Keratinocyte (primary cell): Measurements from ENCODE around the gene MTIF2. TPM values are rescaled to one million over a fixed set of nuclear protein-coding genes. Genes with fewer than 3 reads are reported as not detected.

ENCODE experiments used
- DNase-seq: peaks from one replicate; pipeline ENCODE4 v3.0.0-alpha.2; 2011; ENCODE audit warnings: low read depth, missing footprints, low spot score
- FAIRE-seq: peaks from 2 replicates; lab custom pipeline; 2011; peaks lifted over from hg19 to GRCh38; lab: Jason Lieb, UNC
- H2AFZ ChIP-seq: 2 replicates; pipeline ENCODE4 v1.6.0; 2012; ENCODE audit warnings: low read length, control low read depth, inconsistent platforms; ENCODE audit not compliant: control insufficient read depth
- H3K27ac ChIP-seq: 2 replicates; pipeline ENCODE4 v1.5.1; 2011; ENCODE audit warnings: low read length; ENCODE audit not compliant: control insufficient read depth, insufficient read depth
- H3K27me3 ChIP-seq: 3 replicates; pipeline ENCODE4 v1.6.0; 2011; ENCODE audit warnings: low read length; ENCODE audit not compliant: control insufficient read depth, insufficient read depth; ENCODE audit errors: extremely low read depth
- H3K36me3 ChIP-seq, 2 experiments: 2 replicates in 1 of 2; 3 replicates in 1 of 2; pipeline ENCODE4 v1.5.1; 2011; ENCODE audit warnings: low read length in 2 of 2, mild to moderate bottlenecking in 1 of 2; ENCODE audit not compliant: control insufficient read depth in 2 of 2, insufficient read depth in 2 of 2; ENCODE audit errors: extremely low read depth in 1 of 2
- H3K4me1 ChIP-seq: 3 replicates; pipeline ENCODE4 v1.5.1; 2011; ENCODE audit warnings: low read length; ENCODE audit not compliant: control insufficient read depth, insufficient read depth; ENCODE audit errors: extremely low read depth
- H3K4me2 ChIP-seq: 3 replicates; pipeline ENCODE4 v1.6.0; 2011; ENCODE audit warnings: low read depth, low read length; ENCODE audit not compliant: control insufficient read depth, insufficient read depth; ENCODE audit errors: extremely low read depth
- H3K4me3 ChIP-seq, 3 experiments: fragments of 200-600 bp in 1 of 3; sonication (generic) in 1 of 3; 2 replicates in 2 of 3; 3 replicates in 1 of 3; pipeline ENCODE4 v1.5.1; 2011 to 2016; ENCODE audit warnings: low read length in 3 of 3, mild to moderate bottlenecking in 3 of 3, control low read depth in 2 of 3, inconsistent platforms in 1 of 3, low read depth in 1 of 3, mixed read lengths in 1 of 3, mixed run types in 1 of 3, moderate library complexity in 1 of 3; ENCODE audit not compliant: control insufficient read depth in 2 of 3, insufficient read depth in 2 of 3; ENCODE audit errors: extremely low read depth in 1 of 3
- H3K79me2 ChIP-seq: 2 replicates; pipeline ENCODE4 v1.6.0; 2012; ENCODE audit warnings: low read length; ENCODE audit not compliant: control insufficient read depth, insufficient read depth
- H3K9ac ChIP-seq: 3 replicates; pipeline ENCODE4 v1.6.0; 2011; ENCODE audit warnings: low read length; ENCODE audit not compliant: control insufficient read depth, insufficient read depth; ENCODE audit errors: extremely low read depth
- H3K9me1 ChIP-seq: 3 replicates; pipeline ENCODE4 v1.6.0; 2011; ENCODE audit warnings: low read length; ENCODE audit not compliant: control insufficient read depth, insufficient read depth; ENCODE audit errors: extremely low read depth
- H3K9me3 ChIP-seq: 2 replicates; pipeline ENCODE4 v1.5.1; 2012; ENCODE audit warnings: low read depth, low read length; ENCODE audit not compliant: control insufficient read depth
- H4K20me1 ChIP-seq: 3 replicates; pipeline ENCODE4 v1.6.0; 2011; ENCODE audit warnings: low read length; ENCODE audit not compliant: control insufficient read depth, insufficient read depth; ENCODE audit errors: extremely low read depth
- CTCF ChIP-seq, 3 experiments: IDR thresholded peaks in 1 of 3; conservative IDR thresholded peaks in 1 of 3; optimal IDR thresholded peaks in 1 of 3; 2 replicates in 2 of 3; 3 replicates in 1 of 3; pipeline versions ENCODE3 to v1.5.1; 2011; ENCODE audit warnings: low read length in 3 of 3, mild to moderate bottlenecking in 3 of 3, moderate library complexity in 2 of 3, control low read depth in 1 of 3, inconsistent platforms in 1 of 3; ENCODE audit not compliant: insufficient read depth in 2 of 3; ENCODE audit errors: extremely low read depth in 1 of 3
- EZH2 ChIP-seq: IDR thresholded peaks from one replicate; pipeline ENCODE4 v1.6.1; 2012; ENCODE audit warnings: inconsistent platforms, mild to moderate bottlenecking, low read length, moderate library complexity
- dilution Hi-C: fragments of 300-500 bp; cut with MboI; formaldehyde crosslinking; loops from one replicate; pipeline ENCODE4 v1.7.0; 2020; ENCODE audit warnings: low sequenced_read_pairs; ENCODE audit not compliant: extremely low pct_ligation_motif_present
- polyA plus RNA-seq, 5 experiments: library from polyadenylated mRNA; depleted of rRNA in 3 of 5; stranded (reverse) in 3 of 5; stranded (forward) in 1 of 5; unstranded in 1 of 5; fragments of >200 nt; gene quantifications; 1 replicate in 1 of 5; 2 replicates in 3 of 5; 3 replicates in 1 of 5; pipeline versions ENCODE4 v1.2.1 to v1.2.3, GENCODE V29; 2011 to 2012; ENCODE audit warnings: missing spikeins in 2 of 5, low read depth in 1 of 5, low replicate concordance in 1 of 5

MTIF2 gene
- polyA plus RNA-seq, 1 donor (not counting 4 experiments of a cell fraction or from before 2014, with no cell fraction given) = 38.9 TPM

- Histone ChIP-seq H2AFZ (no peak overlapping the region), H3K4me1 (peaks cover 7% of the 10 kb centered on the region), H3K27me3 (no peaks in the 10 kb centered on the region), H3K4me3 (no peak overlapping the region), H3K79me2 (peaks cover 27% of the 10 kb centered on the region), H3K36me3 (peaks cover 12 to 35% of the 10 kb centered on the region in 2 experiments), H3K9ac (no peak overlapping the region), H3K9me3 (no peaks in the 10 kb centered on the region), H3K9me1 (peaks cover 2% of the 10 kb centered on the region), H4K20me1 (no peaks in the 10 kb centered on the region), H3K4me2 (no peak overlapping the region), H3K27ac (no peak overlapping the region)
- dilution Hi-C loops = no loop called here
- DNase-seq (no peak), FAIRE-seq (no peak)
- TF ChIP-seq CTCF (optimal IDR thresholded peaks at IDR 0.05 in 1 of 3, IDR thresholded peaks at IDR 0.05 in 1 of 3, conservative IDR thresholded peaks at IDR 0.05 in 1 of 3; ENCODE audit: extremely low read depth in 1 of 3, insufficient read depth in 2 of 3, low read length in 3 of 3) (no peak), EZH2 (no peak)
These were observed 32.0 kb downstream of the MTIF2 start for GRCh38 chr2:55236992-55237543.

GRCh38 chr2:55235724-55236538 lies 33.1 kb downstream of the MTIF2 start:
- Histone ChIP-seq H3K4me2 (no peak overlapping the region), H3K9me1 (peaks cover 2% of the 10 kb centered on the region), H3K4me1 (peaks cover 7% of the 10 kb centered on the region), H3K9me3 (no peaks in the 10 kb centered on the region), H3K4me3 (no peak overlapping the region), H3K79me2 (peaks cover 34% of the 10 kb centered on the region), H4K20me1 (no peaks in the 10 kb centered on the region), H3K27me3 (no peaks in the 10 kb centered on the region), H3K9ac (no peak overlapping the region), H2AFZ (no peak overlapping the region), H3K27ac (no peak overlapping the region), H3K36me3 (peaks cover 12 to 31% of the 10 kb centered on the region in 2 experiments)
- no peak for TF ChIP-seq CTCF (optimal IDR thresholded peaks at IDR 0.05 in 1 of 3, IDR thresholded peaks at IDR 0.05 in 1 of 3, conservative IDR thresholded peaks at IDR 0.05 in 1 of 3; ENCODE audit: extremely low read depth in 1 of 3, insufficient read depth in 2 of 3, low read length in 3 of 3)
- TF ChIP-seq EZH2 = no peak
- no peak for DNase-seq
- dilution Hi-C loops = no loop called here
- no peak for FAIRE-seq
